HepG2 (cell line): Measurements from ENCODE around the gene WDR54. TPM values are rescaled to one million over a fixed set of nuclear protein-coding genes. Genes with fewer than 3 reads are reported as not detected.
A peak's percentile ranks its signal among the peaks of the same experiment; 100 is the strongest.

Experiments
- ATAC-seq: fragments of 200-7000 bp; cut with Tn5 transposase; 3 replicates; pipeline ENCODE4 v1.9.1; 2020; ENCODE audit warnings: mild to moderate bottlenecking, moderate library complexity
- BruUV-seq: library from RNA; stranded (reverse); fragments of 400-500 nt; replicated peaks from 2 replicates; lab custom pipeline; 2021; lab: Mats Ljungman, UMichigan
- CTCF ChIA-PET: fragments of 300-600 bp; formaldehyde crosslinking; extraction: SDS; loops from one replicate; lab custom pipeline; 2021; ENCODE audit warnings: low total read pairs, inconsistent platforms, low intra/inter-chr PET ratio; lab: Yijun Ruan, JAX
- POLR2A ChIA-PET: fragments of 350-600 bp; sonication (Branson Sonifier 250); formaldehyde crosslinking; loops from one replicate; lab custom pipeline; 2020; ENCODE audit warnings: antibody characterized with exemption, inconsistent platforms; lab: Yijun Ruan, JAX
- DNase-seq: peaks from one replicate; pipeline ENCODE4 v3.0.0-alpha.2; 2015; ENCODE audit warnings: low spot score
- FAIRE-seq: peaks from 3 replicates; lab custom pipeline; 2011; peaks lifted over from hg19 to GRCh38; lab: Jason Lieb, UNC
- H2AFZ ChIP-seq: one replicate; pipeline ENCODE4 v1.6.1; 2011; ENCODE audit warnings: low read length, inconsistent platforms
- H3K27ac ChIP-seq: fragments of 300-600 bp; 3 replicates; pipeline ENCODE4 v1.8.0; 2011; ENCODE audit warnings: mixed run types, mild to moderate bottlenecking, mixed read lengths, low read length, inconsistent platforms; ENCODE audit not compliant: insufficient read depth; ENCODE audit errors: extremely low read length
- H3K27me3 ChIP-seq, 2 experiments: fragments of 200-600 bp in 1 of 2; 2 replicates in 1 of 2; 3 replicates in 1 of 2; pipeline versions ENCODE4 v1.6.0 to v1.8.0; 2011; ENCODE audit warnings: low read length in 2 of 2, mild to moderate bottlenecking in 2 of 2, moderate library complexity in 2 of 2, inconsistent platforms in 1 of 2; ENCODE audit not compliant: insufficient read depth in 2 of 2, control insufficient read depth in 1 of 2
- H3K36me3 ChIP-seq, 2 experiments: fragments of 200-600 bp in 1 of 2; replicated peaks in 1 of 2; 2 replicates in 1 of 2; 3 replicates in 1 of 2; pipeline versions ENCODE4 v1.5.1 to v1.8.0; 2011; ENCODE audit warnings: low read length in 2 of 2, inconsistent platforms in 1 of 2; ENCODE audit not compliant: insufficient read depth in 2 of 2, control insufficient read depth in 1 of 2
- H3K4me1 ChIP-seq: 2 replicates; pipeline ENCODE4 v1.5.1; 2012; ENCODE audit warnings: low read length, inconsistent platforms; ENCODE audit not compliant: insufficient read depth
- H3K4me2 ChIP-seq: 2 replicates; pipeline ENCODE4 v1.6.0; 2011; ENCODE audit warnings: low read depth, low read length, inconsistent platforms
- H3K4me3 ChIP-seq, 3 experiments: fragments of 200-600 bp in 1 of 3; sonication (generic), shearing (Covaris generic) in 1 of 3; replicated peaks in 1 of 3; 2 replicates each; pipeline ENCODE4 v1.5.1; 2011 to 2016; ENCODE audit warnings: low read length in 3 of 3, inconsistent platforms in 2 of 3, low read depth in 2 of 3, mild to moderate bottlenecking in 2 of 3, control low read depth in 1 of 3, mixed read lengths in 1 of 3; ENCODE audit not compliant: insufficient read depth in 1 of 3
- H3K79me2 ChIP-seq: one replicate; pipeline ENCODE4 v1.6.1; 2011; ENCODE audit warnings: low read length, inconsistent platforms; ENCODE audit not compliant: insufficient read depth
- H3K9ac ChIP-seq: 2 replicates; pipeline ENCODE4 v1.6.0; 2011; ENCODE audit warnings: mild to moderate bottlenecking, low read depth, low read length, inconsistent platforms; ENCODE audit not compliant: insufficient read depth
- H3K9me3 ChIP-seq: 2 replicates; pipeline ENCODE4 v1.5.1; 2012; ENCODE audit warnings: mild to moderate bottlenecking, low read length
- H4K20me1 ChIP-seq: 2 replicates; pipeline ENCODE4 v1.6.0; 2011; ENCODE audit warnings: inconsistent platforms, mild to moderate bottlenecking, low read length, moderate library complexity; ENCODE audit not compliant: insufficient read depth
- AGO1 ChIP-seq: fragments of 200-400 bp; formaldehyde crosslinking; IDR thresholded peaks from 2 replicates; pipeline ENCODE4 v1.6.1; 2017; ENCODE audit warnings: mild to moderate bottlenecking, low read depth, low read length, moderate library complexity; ENCODE audit not compliant: poor library complexity, severe bottlenecking
- DR1 ChIP-seq: sonication (generic); formaldehyde crosslinking; IDR thresholded peaks from 2 replicates; pipeline ENCODE4 v1.8.0; 2021; ENCODE audit warnings: mild to moderate bottlenecking, missing genetic modification reagents, inconsistent platforms
- FIP1L1 ChIP-seq: fragments of 200-400 bp; formaldehyde crosslinking; IDR thresholded peaks from 2 replicates; pipeline ENCODE4 v1.6.1; 2018; ENCODE audit warnings: low read depth, mild to moderate bottlenecking, low read length, moderate library complexity, borderline replicate concordance; ENCODE audit not compliant: insufficient read depth
- FOXC1 ChIP-seq: sonication (generic); formaldehyde crosslinking; IDR thresholded peaks from 2 replicates; pipeline ENCODE4 v1.8.0; 2022; ENCODE audit warnings: mild to moderate bottlenecking, missing genetic modification reagents, borderline replicate concordance
- GABPB1 ChIP-seq: IDR thresholded peaks from 2 replicates; pipeline ENCODE4 v1.6.1; 2016; ENCODE audit warnings: mild to moderate bottlenecking, missing genetic modification reagents, moderate library complexity, missing compliant biosample characterization
- HNRNPLL ChIP-seq: fragments of 200-400 bp; formaldehyde crosslinking; IDR thresholded peaks from 2 replicates; pipeline ENCODE4 v1.6.1; 2017; ENCODE audit warnings: mild to moderate bottlenecking, low read depth, low read length; ENCODE audit not compliant: poor library complexity, severe bottlenecking
- MED1 ChIP-seq: sonication (generic); formaldehyde crosslinking; IDR thresholded peaks from 2 replicates; pipeline ENCODE4 v1.4.0; 2020; ENCODE audit warnings: missing genetic modification reagents
- NFATC3 ChIP-seq: sonication (generic); formaldehyde crosslinking; IDR thresholded peaks from 2 replicates; pipeline ENCODE4 v1.5.1; 2020; ENCODE audit warnings: mild to moderate bottlenecking, missing genetic modification reagents
- RBFOX2 ChIP-seq: fragments of 200-400 bp; formaldehyde crosslinking; IDR thresholded peaks from 2 replicates; pipeline ENCODE4 v1.6.1; 2017; ENCODE audit warnings: low read depth, mild to moderate bottlenecking, low read length
- ZNF766 ChIP-seq: sonication (generic); formaldehyde crosslinking; IDR thresholded peaks from 2 replicates; pipeline ENCODE4 v1.5.0; 2020; ENCODE audit warnings: missing genetic modification reagents, borderline replicate concordance
- ZNF768 ChIP-seq: sonication (generic); formaldehyde crosslinking; IDR thresholded peaks from 2 replicates; pipeline ENCODE4 v1.4.0; 2020; ENCODE audit warnings: missing genetic modification reagents
- WGBS: methylation state at CpG from one replicate; pipeline ENCODE4 v1.1.6; 2017; ENCODE audit warnings: low lambda C conversion rate; 5-methylcytosine and 5-hydroxymethylcytosine counted together
- in situ Hi-C: cut with HindIII; loops from 2 replicates; pipeline ENCODE4 v1.10.0; 2017; ENCODE audit warnings: low pct_unique_long_range_greater_than_20kb; ENCODE audit not compliant: extremely low pct_ligation_motif_present
- intact Hi-C: fragments of 100-400 bp; cut with micrococcal nuclease; formaldehyde crosslinking; loops from one replicate; pipeline ENCODE4 v1.10.0; 2022; ENCODE audit not compliant: unreplicated experiment
- polyA plus RNA-seq, 8 experiments: library from polyadenylated mRNA; depleted of rRNA in 3 of 8; stranded (reverse) in 7 of 8; unstranded in 1 of 8; fragments of >200 nt; fragmentation: Illumina TruSeq in 4 of 8; extraction: Trizol in 4 of 8; gene quantifications; 2 replicates each; pipeline versions ENCODE4 v1.2.1 to v1.2.3, GENCODE V29; 2011 to 2016; ENCODE audit warnings: low read depth in 4 of 8, missing spikeins in 1 of 8, mixed read lengths in 1 of 8; ENCODE audit not compliant: insufficient read depth in 1 of 8
- total RNA-seq, 5 experiments: library from RNA; depleted of rRNA; stranded (reverse); fragments of >200 nt; fragmentation: Illumina TruSeq; extraction: Trizol; gene quantifications; 2 replicates each; pipeline ENCODE4 v1.2.3, GENCODE V29; 2016; ENCODE audit warnings: low read depth in 1 of 5
- TF ChIP-seq, protein P1 (sequence below): IDR thresholded peaks from 2 replicates; pipeline ENCODE4 v1.6.1; 2016; ENCODE audit warnings: control low read depth
- TF ChIP-seq, protein P2 (sequence below): sonication (generic); formaldehyde crosslinking; conservative IDR thresholded peaks from 2 replicates; pipeline ENCODE4 v1.8.0; 2022; ENCODE audit warnings: missing genetic modification reagents
- TF ChIP-seq, protein P3 (sequence below): sonication (generic); formaldehyde crosslinking; IDR thresholded peaks from 2 replicates; pipeline ENCODE4 v1.4.0; 2020; ENCODE audit warnings: missing genetic modification reagents, mild to moderate bottlenecking, borderline replicate concordance
- TF ChIP-seq, protein P4 (sequence below): sonication (generic); formaldehyde crosslinking; IDR thresholded peaks from 2 replicates; pipeline ENCODE4 v1.4.0; 2020; ENCODE audit warnings: missing genetic modification reagents

WDR54 gene
- total and polyA plus RNA-seq, 2 of the 13 experiments (the other 11 are each of a cell fraction or from before 2014, with no cell fraction given) = 2.0 to 17.3 TPM

DNA sequence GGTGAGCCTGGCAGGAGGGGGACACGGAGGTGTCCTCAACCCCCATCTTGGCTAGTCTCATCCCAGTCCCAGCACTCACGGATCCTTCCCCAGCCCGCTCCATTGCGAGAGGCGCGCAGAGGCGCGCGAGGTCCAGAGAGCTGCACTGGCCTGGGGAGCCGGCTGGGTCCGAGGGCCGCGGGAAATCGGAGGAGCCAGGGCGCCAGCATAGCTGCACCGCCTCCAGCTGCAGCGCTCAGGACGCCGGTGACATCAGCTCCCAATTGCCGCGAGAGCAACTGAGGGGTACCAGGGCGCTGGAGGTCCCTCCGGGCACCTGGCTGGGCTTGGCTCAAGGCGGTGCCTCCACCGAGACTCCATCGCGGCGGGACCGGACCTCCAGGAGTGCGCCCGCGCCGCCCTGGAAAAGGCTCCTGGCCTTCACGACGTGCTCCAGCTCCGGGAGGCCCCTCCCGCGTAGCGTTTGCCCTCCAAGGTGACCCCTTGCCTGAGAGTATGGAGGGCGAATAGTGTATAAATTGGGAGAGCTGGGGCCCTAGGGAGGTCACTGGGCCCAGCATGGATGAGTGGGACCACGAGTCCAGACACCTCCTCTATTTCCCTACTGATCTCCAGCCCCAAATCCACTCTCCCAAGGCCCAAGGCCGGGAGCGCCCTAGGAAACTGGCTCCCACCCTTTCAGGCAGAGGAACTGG is 14.7 kb downstream of the WDR54 start:
- in situ Hi-C loops = no loop called here
- ATAC-seq (no peak), FAIRE-seq (no peak), DNase-seq (no peak)
- Histone ChIP-seq H3K36me3 (peaks cover 35 to 66% of the 10 kb centered on the region in 2 experiments), H3K27ac (no peak overlapping the region), H3K4me1 (peaks cover 60% of the 10 kb centered on the region), H3K27me3 (no peaks in the 10 kb centered on the region; a peak in 1 of 5 replicates), H3K4me2 (no peak overlapping the region), H4K20me1 (peaks cover 54% of the 10 kb centered on the region), H3K79me2 (peaks cover 80% of the 10 kb centered on the region), H3K4me3 (no peak overlapping the region), H3K9me3 (no peaks in the 10 kb centered on the region), H3K9ac (no peak overlapping the region), H2AFZ (no peak overlapping the region)
- no TSS peak for BruUV-seq
- 98% methylated on average over 42 of the region's 43 CpGs for WGBS
- POLR2A ChIA-PET = interaction anchor here (1.7 kb wide), 1 partner anchor 11 kb away, joined by 5 read pairs; no protein-coding TSS in a partner anchor
- intact Hi-C loops = no loop called here
- CTCF ChIA-PET = no interaction called here
- TF ChIP-seq, protein P1, sequence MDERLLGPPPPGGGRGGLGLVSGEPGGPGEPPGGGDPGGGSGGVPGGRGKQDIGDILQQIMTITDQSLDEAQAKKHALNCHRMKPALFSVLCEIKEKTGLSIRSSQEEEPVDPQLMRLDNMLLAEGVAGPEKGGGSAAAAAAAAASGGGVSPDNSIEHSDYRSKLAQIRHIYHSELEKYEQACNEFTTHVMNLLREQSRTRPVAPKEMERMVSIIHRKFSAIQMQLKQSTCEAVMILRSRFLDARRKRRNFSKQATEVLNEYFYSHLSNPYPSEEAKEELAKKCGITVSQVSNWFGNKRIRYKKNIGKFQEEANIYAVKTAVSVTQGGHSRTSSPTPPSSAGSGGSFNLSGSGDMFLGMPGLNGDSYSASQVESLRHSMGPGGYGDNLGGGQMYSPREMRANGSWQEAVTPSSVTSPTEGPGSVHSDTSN (CRISPR knock-in tag) = no peak
- TF ChIP-seq FIP1L1 (no peak), FOXC1 (CRISPR knock-in tag) (0 out of 2 replicates have a peak, but pooled peaks have one; percentile 52), NFATC3 (no peak), ZNF768 (no peak), AGO1 (no peak), MED1 (CRISPR knock-in tag) (no peak), GABPB1 (CRISPR knock-in tag) (peak; percentile 15; the same call in 1 of the 2 replicates), ZNF766 (CRISPR knock-in tag) (no peak), RBFOX2 (peak; percentile 88), HNRNPLL (peak; percentile 23), DR1 (no peak)
- TF ChIP-seq, protein P2, sequence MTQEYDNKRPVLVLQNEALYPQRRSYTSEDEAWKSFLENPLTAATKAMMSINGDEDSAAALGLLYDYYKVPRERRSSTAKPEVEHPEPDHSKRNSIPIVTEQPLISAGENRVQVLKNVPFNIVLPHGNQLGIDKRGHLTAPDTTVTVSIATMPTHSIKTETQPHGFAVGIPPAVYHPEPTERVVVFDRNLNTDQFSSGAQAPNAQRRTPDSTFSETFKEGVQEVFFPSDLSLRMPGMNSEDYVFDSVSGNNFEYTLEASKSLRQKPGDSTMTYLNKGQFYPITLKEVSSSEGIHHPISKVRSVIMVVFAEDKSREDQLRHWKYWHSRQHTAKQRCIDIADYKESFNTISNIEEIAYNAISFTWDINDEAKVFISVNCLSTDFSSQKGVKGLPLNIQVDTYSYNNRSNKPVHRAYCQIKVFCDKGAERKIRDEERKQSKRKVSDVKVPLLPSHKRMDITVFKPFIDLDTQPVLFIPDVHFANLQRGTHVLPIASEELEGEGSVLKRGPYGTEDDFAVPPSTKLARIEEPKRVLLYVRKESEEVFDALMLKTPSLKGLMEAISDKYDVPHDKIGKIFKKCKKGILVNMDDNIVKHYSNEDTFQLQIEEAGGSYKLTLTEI (CRISPR knock-in tag) = no peak
- TF ChIP-seq, protein P3, sequence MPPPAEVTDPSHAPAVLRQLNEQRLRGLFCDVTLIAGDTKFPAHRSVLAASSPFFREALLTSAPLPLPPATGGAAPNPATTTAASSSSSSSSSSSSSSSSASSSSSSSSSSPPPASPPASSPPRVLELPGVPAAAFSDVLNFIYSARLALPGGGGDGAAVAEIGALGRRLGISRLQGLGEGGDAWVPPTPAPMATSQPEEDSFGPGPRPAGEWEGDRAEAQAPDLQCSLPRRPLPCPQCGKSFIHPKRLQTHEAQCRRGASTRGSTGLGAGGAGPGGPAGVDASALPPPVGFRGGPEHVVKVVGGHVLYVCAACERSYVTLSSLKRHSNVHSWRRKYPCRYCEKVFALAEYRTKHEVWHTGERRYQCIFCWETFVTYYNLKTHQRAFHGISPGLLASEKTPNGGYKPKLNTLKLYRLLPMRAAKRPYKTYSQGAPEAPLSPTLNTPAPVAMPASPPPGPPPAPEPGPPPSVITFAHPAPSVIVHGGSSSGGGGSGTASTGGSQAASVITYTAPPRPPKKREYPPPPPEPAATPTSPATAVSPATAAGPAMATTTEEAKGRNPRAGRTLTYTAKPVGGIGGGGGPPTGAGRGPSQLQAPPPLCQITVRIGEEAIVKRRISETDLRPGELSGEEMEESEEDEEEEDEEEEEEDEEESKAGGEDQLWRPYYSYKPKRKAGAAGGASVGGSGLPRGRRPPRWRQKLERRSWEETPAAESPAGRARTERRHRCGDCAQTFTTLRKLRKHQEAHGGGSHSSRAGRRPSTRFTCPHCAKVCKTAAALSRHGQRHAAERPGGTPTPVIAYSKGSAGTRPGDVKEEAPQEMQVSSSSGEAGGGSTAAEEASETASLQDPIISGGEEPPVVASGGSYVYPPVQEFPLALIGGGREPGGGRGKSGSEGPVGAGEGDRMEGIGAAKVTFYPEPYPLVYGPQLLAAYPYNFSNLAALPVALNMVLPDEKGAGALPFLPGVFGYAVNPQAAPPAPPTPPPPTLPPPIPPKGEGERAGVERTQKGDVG (CRISPR knock-in tag) = no peak
- TF ChIP-seq, protein P4, sequence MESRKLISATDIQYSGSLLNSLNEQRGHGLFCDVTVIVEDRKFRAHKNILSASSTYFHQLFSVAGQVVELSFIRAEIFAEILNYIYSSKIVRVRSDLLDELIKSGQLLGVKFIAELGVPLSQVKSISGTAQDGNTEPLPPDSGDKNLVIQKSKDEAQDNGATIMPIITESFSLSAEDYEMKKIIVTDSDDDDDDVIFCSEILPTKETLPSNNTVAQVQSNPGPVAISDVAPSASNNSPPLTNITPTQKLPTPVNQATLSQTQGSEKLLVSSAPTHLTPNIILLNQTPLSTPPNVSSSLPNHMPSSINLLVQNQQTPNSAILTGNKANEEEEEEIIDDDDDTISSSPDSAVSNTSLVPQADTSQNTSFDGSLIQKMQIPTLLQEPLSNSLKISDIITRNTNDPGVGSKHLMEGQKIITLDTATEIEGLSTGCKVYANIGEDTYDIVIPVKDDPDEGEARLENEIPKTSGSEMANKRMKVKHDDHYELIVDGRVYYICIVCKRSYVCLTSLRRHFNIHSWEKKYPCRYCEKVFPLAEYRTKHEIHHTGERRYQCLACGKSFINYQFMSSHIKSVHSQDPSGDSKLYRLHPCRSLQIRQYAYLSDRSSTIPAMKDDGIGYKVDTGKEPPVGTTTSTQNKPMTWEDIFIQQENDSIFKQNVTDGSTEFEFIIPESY (CRISPR knock-in tag) = peak; percentile 50; the same call in 1 of the 2 replicates
